ENCODE results near the gene PTPRT. TPM values are rescaled to one million over a fixed set of nuclear protein-coding genes. Genes with fewer than 3 reads are reported as not detected.

Gene PTPRT
- total RNA-seq, 1 experiment from 2014 or later = not detected

- POLR2A ChIA-PET = no interaction called here
- Histone ChIP-seq H3K79me2 (ENCODE audit: insufficient read depth, low read length) (no peaks in the 10 kb centered on the region), H3K4me2 (ENCODE audit: low read length) (no peak overlapping the region), H3K9ac (ENCODE audit: low read length) (no peak overlapping the region), H3K4me1 (ENCODE audit: control insufficient read depth in 1 of 2, insufficient read depth in 2 of 2, low read length in 2 of 2) (no peaks in the 10 kb centered on the region), H3K4me3 (replicated peaks in 1 of 2; ENCODE audit: low read depth in 1 of 2, low read length in 2 of 2) (no peak overlapping the region), H4K20me1 (ENCODE audit: insufficient read depth) (no peaks in the 10 kb centered on the region), H3K27ac (ENCODE audit: low read depth, low read length) (no peak overlapping the region), H3K9me3 (ENCODE audit: control insufficient read depth in 1 of 2, insufficient read depth in 1 of 2, low read depth in 1 of 2, low read length in 2 of 2) (peaks cover 8 to 15% of the 10 kb centered on the region in 2 experiments; a peak in 2 of 4 replicates), H3K9me2 (ENCODE audit: insufficient read depth) (no peaks in the 10 kb centered on the region), H3K36me3 (ENCODE audit: control insufficient read depth in 1 of 2, insufficient read depth in 2 of 2, low read length in 2 of 2) (no peaks in the 10 kb centered on the region), H3K27me3 (ENCODE audit: insufficient read depth, low read length) (no peaks in the 10 kb centered on the region), H2AFZ (ENCODE audit: low read depth, low read length, poor library complexity, severe bottlenecking) (no peak overlapping the region)
- ATAC-seq (no peak), DNase-seq (ENCODE audit: low read depth, low spot score) (no peak)
- CTCF ChIA-PET = no interaction called here
- RAD21 ChIA-PET (ENCODE audit: low non-redundant PET in 1 of 2, low total read pairs in 2 of 2, uncharacterized antibody in 2 of 2, unreplicated experiment in 2 of 2) = no interaction called here
- TF ChIP-seq RAD21 (IDR thresholded peaks at IDR 0.05; ENCODE audit: low read depth) = no peak
- TF ChIP-seq POLR2A (IDR thresholded peaks at IDR 0.05; ENCODE audit: borderline replicate concordance, extremely low read depth, insufficient read depth, insufficient read length) = no peak
- no peak for TF ChIP-seq SIN3A (IDR thresholded peaks at IDR 0.05; ENCODE audit: low read depth)
- no peak for TF ChIP-seq ZFX (IDR thresholded peaks at IDR 0.05)
- no peak for TF ChIP-seq SRF (IDR thresholded peaks at IDR 0.05; ENCODE audit: low read depth)
- no peak for TF ChIP-seq EZH2 (IDR thresholded peaks at IDR 0.05)
- no peak for TF ChIP-seq ELF1 (IDR thresholded peaks at IDR 0.05; ENCODE audit: borderline replicate concordance, low read depth)
- no TSS peak for BruUV-seq (replicated peaks)
- intact Hi-C loops (cut with micrococcal nuclease) = no loop called here
These were observed 1092.0 kb downstream of the PTPRT start for GRCh38 chr20:42097741-42098140.

- H3K27ac ChIP-seq (ENCODE audit: low read depth, low read length) = no peak overlapping the region
- POLR2A ChIA-PET = no interaction called here
- RAD21 ChIA-PET (ENCODE audit: low non-redundant PET in 1 of 2, low total read pairs in 2 of 2, uncharacterized antibody in 2 of 2, unreplicated experiment in 2 of 2) = no interaction called here
- H3K9ac ChIP-seq (ENCODE audit: low read length) = no peak overlapping the region
- no peak for ATAC-seq
- no peak overlapping the region for H3K4me3 ChIP-seq (replicated peaks in 1 of 2; ENCODE audit: low read depth in 1 of 2, low read length in 2 of 2)
- H4K20me1 ChIP-seq (ENCODE audit: insufficient read depth) = no peaks in the 10 kb centered on the region
- no peak overlapping the region for H2AFZ ChIP-seq (ENCODE audit: low read depth, low read length, poor library complexity, severe bottlenecking)
- DNase-seq (ENCODE audit: low read depth, low spot score) = no peak
- H3K4me2 ChIP-seq (ENCODE audit: low read length) = no peak overlapping the region
- H3K27me3 ChIP-seq (ENCODE audit: insufficient read depth, low read length) = no peaks in the 10 kb centered on the region
- no TSS peak for BruUV-seq (replicated peaks)
- intact Hi-C loops (cut with micrococcal nuclease) = no loop called here
- CTCF ChIA-PET = no interaction called here
- no peaks in the 10 kb centered on the region for H3K4me1 ChIP-seq (ENCODE audit: control insufficient read depth in 1 of 2, insufficient read depth in 2 of 2, low read length in 2 of 2)
- H3K9me3 ChIP-seq (ENCODE audit: control insufficient read depth in 1 of 2, insufficient read depth in 1 of 2, low read depth in 1 of 2, low read length in 2 of 2) = peaks cover 8 to 15% of the 10 kb centered on the region in 2 experiments; a peak in 2 of 4 replicates
- no peaks in the 10 kb centered on the region for H3K9me2 ChIP-seq (ENCODE audit: insufficient read depth)
- H3K79me2 ChIP-seq (ENCODE audit: insufficient read depth, low read length) = no peaks in the 10 kb centered on the region
- H3K36me3 ChIP-seq (ENCODE audit: control insufficient read depth in 1 of 2, insufficient read depth in 2 of 2, low read length in 2 of 2) = no peaks in the 10 kb centered on the region
- no peak for TF ChIP-seq SRF (IDR thresholded peaks at IDR 0.05; ENCODE audit: low read depth)
- TF ChIP-seq RAD21 (IDR thresholded peaks at IDR 0.05; ENCODE audit: low read depth) = no peak
- no peak for TF ChIP-seq ZFX (IDR thresholded peaks at IDR 0.05)
- no peak for TF ChIP-seq ZNF274 (IDR thresholded peaks at IDR 0.05; ENCODE audit: low read depth, low read length)
- TF ChIP-seq, protein P1, sequence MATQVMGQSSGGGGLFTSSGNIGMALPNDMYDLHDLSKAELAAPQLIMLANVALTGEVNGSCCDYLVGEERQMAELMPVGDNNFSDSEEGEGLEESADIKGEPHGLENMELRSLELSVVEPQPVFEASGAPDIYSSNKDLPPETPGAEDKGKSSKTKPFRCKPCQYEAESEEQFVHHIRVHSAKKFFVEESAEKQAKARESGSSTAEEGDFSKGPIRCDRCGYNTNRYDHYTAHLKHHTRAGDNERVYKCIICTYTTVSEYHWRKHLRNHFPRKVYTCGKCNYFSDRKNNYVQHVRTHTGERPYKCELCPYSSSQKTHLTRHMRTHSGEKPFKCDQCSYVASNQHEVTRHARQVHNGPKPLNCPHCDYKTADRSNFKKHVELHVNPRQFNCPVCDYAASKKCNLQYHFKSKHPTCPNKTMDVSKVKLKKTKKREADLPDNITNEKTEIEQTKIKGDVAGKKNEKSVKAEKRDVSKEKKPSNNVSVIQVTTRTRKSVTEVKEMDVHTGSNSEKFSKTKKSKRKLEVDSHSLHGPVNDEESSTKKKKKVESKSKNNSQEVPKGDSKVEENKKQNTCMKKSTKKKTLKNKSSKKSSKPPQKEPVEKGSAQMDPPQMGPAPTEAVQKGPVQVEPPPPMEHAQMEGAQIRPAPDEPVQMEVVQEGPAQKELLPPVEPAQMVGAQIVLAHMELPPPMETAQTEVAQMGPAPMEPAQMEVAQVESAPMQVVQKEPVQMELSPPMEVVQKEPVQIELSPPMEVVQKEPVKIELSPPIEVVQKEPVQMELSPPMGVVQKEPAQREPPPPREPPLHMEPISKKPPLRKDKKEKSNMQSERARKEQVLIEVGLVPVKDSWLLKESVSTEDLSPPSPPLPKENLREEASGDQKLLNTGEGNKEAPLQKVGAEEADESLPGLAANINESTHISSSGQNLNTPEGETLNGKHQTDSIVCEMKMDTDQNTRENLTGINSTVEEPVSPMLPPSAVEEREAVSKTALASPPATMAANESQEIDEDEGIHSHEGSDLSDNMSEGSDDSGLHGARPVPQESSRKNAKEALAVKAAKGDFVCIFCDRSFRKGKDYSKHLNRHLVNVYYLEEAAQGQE (IDR thresholded peaks at IDR 0.05; ENCODE audit: low read depth) = no peak
- no peak for TF ChIP-seq YY1 (IDR thresholded peaks at IDR 0.05; ENCODE audit: extremely low read depth, insufficient replicate concordance, low read depth, low read length)
- TF ChIP-seq CBX3 (IDR thresholded peaks at IDR 0.05; ENCODE audit: low read depth) = no peak
- TF ChIP-seq TCF7L2 (IDR thresholded peaks at IDR 0.05; ENCODE audit: borderline replicate concordance, extremely low read depth, insufficient read depth, insufficient read length) = no peak
- TF ChIP-seq JUND (IDR thresholded peaks at IDR 0.05) = no peak
These were observed 1094.5 kb downstream of the PTPRT start for GRCh38 chr20:42095221-42095620.

Measured in HCT116 (cell line).